ENCODE results near the gene ZNF664.

DNA sequence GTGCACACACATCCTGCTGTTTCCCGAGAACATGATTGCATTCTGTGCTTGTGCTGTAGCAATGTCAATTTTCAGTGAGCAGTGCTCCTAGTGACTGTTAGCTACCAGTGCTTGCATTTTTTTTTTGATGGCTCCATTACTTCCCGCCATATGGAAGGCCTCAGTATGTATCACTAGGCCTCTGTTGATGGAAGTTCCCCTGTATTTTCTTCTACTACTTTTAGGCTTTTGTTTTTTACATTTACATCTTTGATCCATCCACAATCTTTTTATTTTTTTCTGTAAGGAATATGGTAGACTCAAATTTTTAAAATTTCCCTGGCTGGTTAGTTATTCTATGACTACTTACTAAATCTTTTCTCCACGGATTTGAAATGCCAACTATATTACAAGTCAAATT, 49.1 kb downstream of the ZNF664 start:
- TF ChIP-seq, protein P1, sequence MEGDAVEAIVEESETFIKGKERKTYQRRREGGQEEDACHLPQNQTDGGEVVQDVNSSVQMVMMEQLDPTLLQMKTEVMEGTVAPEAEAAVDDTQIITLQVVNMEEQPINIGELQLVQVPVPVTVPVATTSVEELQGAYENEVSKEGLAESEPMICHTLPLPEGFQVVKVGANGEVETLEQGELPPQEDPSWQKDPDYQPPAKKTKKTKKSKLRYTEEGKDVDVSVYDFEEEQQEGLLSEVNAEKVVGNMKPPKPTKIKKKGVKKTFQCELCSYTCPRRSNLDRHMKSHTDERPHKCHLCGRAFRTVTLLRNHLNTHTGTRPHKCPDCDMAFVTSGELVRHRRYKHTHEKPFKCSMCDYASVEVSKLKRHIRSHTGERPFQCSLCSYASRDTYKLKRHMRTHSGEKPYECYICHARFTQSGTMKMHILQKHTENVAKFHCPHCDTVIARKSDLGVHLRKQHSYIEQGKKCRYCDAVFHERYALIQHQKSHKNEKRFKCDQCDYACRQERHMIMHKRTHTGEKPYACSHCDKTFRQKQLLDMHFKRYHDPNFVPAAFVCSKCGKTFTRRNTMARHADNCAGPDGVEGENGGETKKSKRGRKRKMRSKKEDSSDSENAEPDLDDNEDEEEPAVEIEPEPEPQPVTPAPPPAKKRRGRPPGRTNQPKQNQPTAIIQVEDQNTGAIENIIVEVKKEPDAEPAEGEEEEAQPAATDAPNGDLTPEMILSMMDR (IDR thresholded peaks at IDR 0.05 in 2 of 3, conservative IDR thresholded peaks at IDR 0.05 in 1 of 3; ENCODE audit: insufficient read depth in 2 of 3, low read depth in 1 of 3, low read length in 3 of 3), result no peak
- TF ChIP-seq VEZF1 (CRISPR knock-in tag; IDR thresholded peaks at IDR 0.05) (no peak), MTA2 (IDR thresholded peaks at IDR 0.05; ENCODE audit: low read depth) (no peak)
